Metanephros (tissue), 2 donors: ENCODE results near the gene TRIM14. TPM values are rescaled to one million over a fixed set of nuclear protein-coding genes. Genes with fewer than 3 reads are reported as not detected.

ENCODE experiments used
- small RNA-seq: library from RNA; depleted of rRNA; stranded (forward); fragments of <200 nt; gene quantifications from one replicate; pipeline ENCODE3, GENCODE V24; 2014; ENCODE audit warnings: low replicate concordance
- total RNA-seq: library from RNA; depleted of rRNA; stranded (reverse); fragments of >200 nt; gene quantifications from one replicate; pipeline ENCODE4 v1.2.3, GENCODE V29; 2014

The TRIM14 gene
- 4.3 TPM for total RNA-seq

GRCh38 chr9:98118640-98119601, at the start of gene TRIM14:
Gene TRIM14, minus strand, starts transcription at chr9:98119222. Its CDS starts 34 bp downstream, at chr9:98119188.

GRCh38 chr9:98056269-98057137, 62.5 kb downstream of the TRIM14 start, which contains the start of gene NANS:
Gene NANS, plus strand, starts transcription at chr9:98056732. Its CDS starts 77 bp downstream, at chr9:98056809.

Small RNAs within 50 kb of the gene (small RNA-seq; reads per million reads assigned to genes)
- gene RF00017 (not detected), gene RNU6-918P (not detected)

Other genes starting within 250 kb of the TRIM14 start
- 14.9 TPM for gene TRMO, start 196.7 kb downstream of the TRIM14 start, total RNA-seq
- 12.8 TPM for gene HEMGN, start 181.1 kb downstream of the TRIM14 start, total RNA-seq
- gene ANP32B, start 135.9 kb downstream of the TRIM14 start, total RNA-seq = 21.8 TPM
- 26.4 TPM for gene NANS, start 62.5 kb downstream of the TRIM14 start, total RNA-seq
- 1.4 TPM for gene CORO2A, start 73.4 kb upstream of the TRIM14 start, total RNA-seq
- gene TBC1D2, start 136.4 kb upstream of the TRIM14 start, total RNA-seq = 6.7 TPM